HG02798 (cell line): ENCODE measurements around the gene TUBA1B.

Experiments used
- ATAC-seq: cut with Tn5 transposase; IDR thresholded peaks from one replicate; pipeline ENCODE4 v1.9.1; 2021; ENCODE audit warnings: mild to moderate bottlenecking; ENCODE audit not compliant: unreplicated experiment, poor library complexity

The TUBA1B gene

DNA sequence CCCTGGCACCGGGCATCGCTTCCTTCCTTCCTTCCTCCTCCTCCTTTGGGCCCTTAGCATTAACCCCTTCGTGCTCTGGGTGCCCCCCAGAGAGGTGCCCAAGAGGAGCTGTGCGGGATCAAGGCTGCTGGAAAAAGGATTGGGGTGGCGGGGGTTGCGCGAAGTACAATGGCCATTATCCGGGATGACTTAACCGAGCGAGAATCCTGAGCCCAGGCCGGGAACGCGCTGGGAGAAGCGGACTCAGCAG is 39.4 kb downstream of the TUBA1B start:
- no peak for ATAC-seq

DNA sequence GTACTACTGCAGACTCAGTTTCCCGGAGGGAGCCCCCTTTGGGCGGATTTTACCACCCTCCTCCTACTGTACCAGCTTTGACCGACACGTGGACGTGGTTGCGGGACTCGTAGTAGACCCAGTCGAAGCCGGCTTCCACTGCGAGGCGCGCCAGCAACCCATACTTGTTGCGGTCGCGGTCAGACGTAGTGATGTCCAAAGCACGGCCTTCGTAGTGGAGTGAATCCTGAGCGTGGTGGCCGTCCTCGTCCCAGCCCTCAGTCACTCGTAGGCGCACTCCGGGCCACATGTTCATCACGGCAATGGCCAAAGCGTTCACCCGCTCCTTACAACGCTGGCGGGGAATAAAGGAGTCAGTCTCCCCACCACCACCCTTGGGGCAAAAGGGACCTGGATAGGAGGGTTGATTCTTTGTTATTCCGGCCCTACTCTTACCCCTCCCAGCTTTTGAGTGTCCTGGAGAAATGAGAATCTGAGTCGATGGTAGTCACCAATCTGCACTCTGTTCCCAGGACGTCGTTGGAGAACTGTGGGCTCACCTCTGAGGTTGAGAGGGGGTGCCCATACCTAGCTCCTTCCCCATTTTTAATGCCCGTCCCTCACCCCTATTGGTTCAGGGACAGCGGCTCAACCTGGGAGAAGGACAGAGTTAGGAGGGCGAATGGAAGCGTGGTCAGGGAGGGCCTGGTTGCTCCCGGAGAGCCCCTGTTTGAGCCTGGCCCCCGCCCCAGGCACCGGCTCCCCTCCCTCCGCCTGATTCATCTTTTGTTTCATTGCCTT is 39.9 kb downstream of the TUBA1B start:
- ATAC-seq, result no peak

DNA sequence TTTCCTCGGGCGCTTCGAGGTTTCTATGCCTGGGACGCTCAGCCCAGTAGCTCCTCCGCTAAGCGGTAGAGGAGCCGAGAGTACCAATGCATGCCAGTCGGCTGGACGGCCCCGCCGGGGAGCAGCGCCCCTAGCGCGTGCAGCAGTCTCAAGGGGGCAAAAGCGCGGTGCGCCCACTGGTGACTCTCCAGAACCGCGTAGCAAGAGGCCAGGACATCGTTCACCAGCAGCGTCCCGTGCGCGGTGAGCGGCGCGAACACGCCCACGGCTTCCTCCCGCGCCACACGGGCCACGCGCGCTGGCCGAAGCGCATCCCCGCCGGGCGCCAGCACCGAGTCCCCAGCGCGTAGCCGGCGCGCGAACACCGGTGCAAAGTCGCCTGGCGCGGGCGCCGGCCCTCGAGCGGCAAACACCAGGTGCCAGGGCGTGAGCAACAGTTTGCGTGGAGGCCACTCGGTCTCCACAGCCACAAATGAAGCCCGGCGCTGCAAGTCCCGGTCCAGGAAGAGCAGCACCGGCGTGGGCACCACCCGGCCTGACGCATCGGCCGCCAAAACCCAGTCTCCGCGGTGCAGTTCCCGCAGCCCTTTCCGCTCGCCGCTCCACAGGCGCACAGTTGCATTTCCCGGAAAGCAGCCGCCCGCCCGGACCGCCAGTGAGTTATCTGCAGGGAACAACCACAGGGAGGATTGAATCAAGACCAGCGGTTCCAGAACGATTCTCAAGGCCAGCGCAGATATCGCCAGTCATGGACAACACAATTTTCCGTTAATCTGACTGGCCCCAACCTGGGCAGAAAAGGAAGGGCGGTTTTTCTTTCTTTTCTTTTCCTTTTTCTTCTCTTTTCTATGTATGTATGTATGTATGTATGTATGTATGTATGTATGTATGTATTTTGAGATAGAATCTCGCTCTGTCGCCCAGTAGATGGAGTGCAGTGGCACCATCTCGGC is 41.1 kb downstream of the TUBA1B start:
- no peak for ATAC-seq

DNA sequence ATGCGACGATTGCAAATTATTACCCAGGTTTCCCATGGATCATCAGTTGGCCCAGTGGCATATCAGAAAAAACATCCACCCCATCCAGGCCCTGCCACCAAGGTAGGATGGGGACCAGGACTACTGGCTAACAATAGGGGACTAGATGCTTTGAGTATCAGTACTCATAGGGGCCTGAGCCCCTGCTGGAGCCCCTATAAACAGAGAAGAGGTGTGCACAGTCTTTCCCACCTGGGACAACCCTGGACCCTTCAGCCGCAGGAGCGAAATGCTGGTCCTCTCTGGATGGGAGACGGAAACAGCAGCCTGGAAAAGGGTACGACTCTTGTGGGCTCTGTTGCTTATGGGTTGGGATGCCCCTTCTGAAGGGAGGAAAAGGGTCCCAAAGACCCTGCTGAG is 42.3 kb downstream of the TUBA1B start:
- no peak for ATAC-seq

DNA sequence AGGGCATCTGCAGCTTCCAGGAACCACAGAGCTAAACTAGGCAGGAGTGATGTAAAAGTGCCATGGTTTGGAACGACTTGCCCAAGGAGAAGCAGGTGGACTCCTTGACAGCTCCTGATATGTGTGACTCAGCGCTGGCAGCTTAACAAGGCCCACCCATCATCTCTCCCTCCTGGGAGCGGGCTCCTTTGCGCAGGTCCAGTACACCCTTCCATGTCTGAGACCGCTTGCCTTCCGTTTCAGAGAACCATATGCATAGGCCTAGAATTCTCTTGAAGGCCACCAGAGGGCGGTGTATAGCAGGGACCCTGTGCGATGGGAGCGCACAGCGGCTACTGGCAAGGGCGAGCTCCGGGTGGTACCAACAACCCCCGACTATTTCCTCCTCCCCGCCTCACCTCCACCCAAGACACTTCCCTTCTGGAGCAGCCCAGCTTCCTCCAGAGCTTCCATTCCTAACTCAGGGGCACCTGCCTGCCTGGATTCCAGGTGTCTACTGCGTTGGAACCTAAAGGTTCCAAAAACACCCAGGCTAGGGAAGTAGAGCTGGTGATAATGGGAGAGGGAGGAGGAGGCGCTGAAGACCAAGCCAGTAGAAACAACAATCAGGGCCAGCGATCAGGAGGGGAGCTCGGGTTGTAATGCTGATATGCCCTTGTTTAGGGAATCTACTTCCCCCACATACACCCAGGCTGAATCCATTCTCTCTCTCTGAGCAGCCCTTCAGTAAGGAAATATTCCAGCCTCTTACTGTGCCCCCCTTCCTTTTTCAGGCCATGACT is 42.9 kb downstream of the TUBA1B start:
- peak; percentile 84 for ATAC-seq

DNA sequence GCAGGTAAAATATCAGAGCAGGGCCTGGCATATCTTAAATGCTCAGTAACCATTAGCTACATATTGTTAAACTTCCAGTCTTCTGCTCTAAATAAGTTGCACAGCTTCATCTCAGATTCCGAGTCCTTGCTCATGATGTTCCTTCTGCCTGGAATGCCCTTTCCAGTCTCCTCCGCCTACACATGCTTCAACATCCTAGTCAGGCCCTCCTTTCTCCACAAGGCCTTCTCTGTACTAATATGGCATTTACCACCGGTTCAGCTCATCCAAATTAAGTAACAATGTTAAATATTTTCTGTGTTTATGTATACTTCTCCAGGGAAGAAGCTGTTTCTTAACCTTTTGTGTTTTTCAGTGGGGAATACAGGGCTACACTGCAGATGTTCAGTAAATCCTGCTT is 45.1 kb downstream of the TUBA1B start:
- ATAC-seq, result no peak

DNA sequence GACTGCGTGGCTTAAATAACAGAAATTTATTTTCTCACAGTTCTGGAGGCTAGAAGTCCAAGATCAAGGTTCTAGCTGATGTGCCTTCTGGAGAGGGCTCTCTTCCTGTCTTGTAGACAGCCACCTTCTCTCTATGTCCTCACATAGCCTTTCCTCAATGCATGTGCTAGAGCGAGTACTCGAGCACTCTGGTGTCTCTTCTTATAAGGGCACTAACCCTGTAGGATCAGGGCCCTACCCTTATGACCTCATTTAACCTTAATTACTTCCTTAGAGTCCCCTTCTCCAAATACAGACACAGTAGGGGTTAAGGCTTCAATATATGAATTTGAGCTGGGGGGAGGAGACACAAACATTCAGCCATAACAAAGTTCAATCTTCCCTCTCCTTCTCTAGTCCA is 46.8 kb downstream of the TUBA1B start:
- no peak for ATAC-seq

DNA sequence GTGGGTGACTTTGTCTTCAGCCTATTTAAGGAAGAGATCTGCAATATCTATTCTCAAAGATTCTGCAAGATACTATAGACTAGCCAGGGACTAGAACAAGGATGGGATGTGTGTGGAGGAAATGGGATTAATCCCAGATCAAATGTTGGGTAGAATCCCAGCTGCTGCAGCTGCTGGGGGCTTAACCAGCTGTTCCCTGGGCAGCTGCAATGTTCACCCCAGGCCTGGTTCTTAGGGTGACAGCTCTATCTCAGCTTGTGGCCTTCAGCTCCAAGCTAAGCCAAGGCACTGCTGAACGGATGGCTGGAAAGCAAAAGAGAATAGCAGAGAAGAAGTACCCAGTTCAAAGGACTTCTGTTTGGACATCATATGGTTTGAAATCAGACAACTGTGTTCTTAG is 51.4 kb downstream of the TUBA1B start:
- no peak for ATAC-seq
